OCI-LY3 (cell line): ENCODE measurements around the gene CCDC159.

ENCODE experiments used
- CTCF ChIP-seq: fragments of 200-600, 300-600 bp; sonication (generic); IDR thresholded peaks from 2 replicates; pipeline ENCODE4 v1.5.1; 2014; ENCODE audit warnings: antibody characterized with exemption, low read length, low read depth
- EZH2phosphoT487 ChIP-seq: fragments of 200-600 bp; shearing (Covaris generic); IDR thresholded peaks from 2 replicates; pipeline ENCODE4 v1.6.1; 2018; ENCODE audit warnings: antibody characterized with exemption, mixed run types, low read depth

- TF ChIP-seq CTCF (no peak), EZH2phosphoT487 (no peak)
Observed at GRCh38 chr19:11390359-11390758, 44.0 kb downstream of the CCDC159 start.
